ENCODE data around the gene ZNF746.

- TF ChIP-seq CTCF (conservative IDR thresholded peaks at IDR 0.05; ENCODE audit: low read length) (no peak), EZH2phosphoT487 (IDR thresholded peaks at IDR 0.05; ENCODE audit: borderline replicate concordance) (no peak)
Measured at GRCh38 chr7:149427096-149427680, 70.4 kb downstream of the ZNF746 start.

All from Loucy (cell line).